OCI-LY3 (cell line): ENCODE measurements around the gene AOAH.

Experiments used
- H2AFZ ChIP-seq: fragments of 200-600, 300-600 bp; shearing (Covaris generic); 2 replicates; pipeline ENCODE4 v1.6.0; 2014; ENCODE audit warnings: antibody characterized with exemption, low read depth, low read length
- H3K27ac ChIP-seq: fragments of 200-600, 300-600 bp; sonication (generic); 2 replicates; pipeline ENCODE4 v1.5.1; 2014; ENCODE audit warnings: mild to moderate bottlenecking, low read length, moderate library complexity, mixed read lengths
- H3K27me3 ChIP-seq: fragments of 200-600, 300-600 bp; sonication (generic); 2 replicates; pipeline ENCODE4 v1.6.1; 2014; ENCODE audit warnings: low read depth, low read length, mixed read lengths
- H3K36me3 ChIP-seq: fragments of 200-600, 300-600 bp; sonication (generic); replicated peaks from 2 replicates; pipeline ENCODE3; 2014; ENCODE audit warnings: low read depth, low read length, mixed read lengths
- H3K4me1 ChIP-seq: fragments of 300-600, 200-600 bp; sonication (generic); 2 replicates; pipeline ENCODE4 v1.6.1; 2014; ENCODE audit warnings: low read length, mixed read lengths
- H3K4me2 ChIP-seq: fragments of 200-600, 300-600 bp; sonication (generic); 2 replicates; pipeline ENCODE4 v1.6.1; 2014; ENCODE audit warnings: low read length, mixed read lengths
- H3K4me3 ChIP-seq: fragments of 300-600, 200-600 bp; sonication (generic); 2 replicates; pipeline ENCODE4 v1.5.1; 2014; ENCODE audit warnings: antibody characterized with exemption, mild to moderate bottlenecking, low read length, moderate library complexity
- H3K79me2 ChIP-seq: fragments of 300-600, 200-600 bp; shearing (Covaris generic); 2 replicates; pipeline ENCODE4 v1.6.1; 2014; ENCODE audit warnings: mild to moderate bottlenecking, low read length, mixed read lengths
- H3K9ac ChIP-seq: fragments of 300-600, 200-600 bp; shearing (Covaris generic); 2 replicates; pipeline ENCODE4 v1.6.0; 2014; ENCODE audit warnings: mild to moderate bottlenecking, low read length, moderate library complexity
- H3K9me3 ChIP-seq: fragments of 200-600, 300-600 bp; shearing (Covaris generic); 2 replicates; pipeline ENCODE4 v1.6.1; 2014; ENCODE audit warnings: low read length, mixed read lengths; ENCODE audit not compliant: insufficient read depth
- H4K20me1 ChIP-seq: fragments of 200-600, 300-600 bp; sonication (generic); 2 replicates; pipeline ENCODE4 v1.6.1; 2016; ENCODE audit warnings: low read length, mixed read lengths; ENCODE audit not compliant: insufficient read depth
- EZH2phosphoT487 ChIP-seq: fragments of 200-600 bp; shearing (Covaris generic); IDR thresholded peaks from 2 replicates; pipeline ENCODE4 v1.6.1; 2018; ENCODE audit warnings: antibody characterized with exemption, mixed run types, low read depth
- TF ChIP-seq, protein P1 (sequence below): fragments of 200-600, 300-600 bp; sonication (generic); IDR thresholded peaks from 2 replicates; pipeline ENCODE4 v1.5.1; 2014; ENCODE audit warnings: antibody characterized with exemption, low read length, low read depth

AOAH gene

DNA sequence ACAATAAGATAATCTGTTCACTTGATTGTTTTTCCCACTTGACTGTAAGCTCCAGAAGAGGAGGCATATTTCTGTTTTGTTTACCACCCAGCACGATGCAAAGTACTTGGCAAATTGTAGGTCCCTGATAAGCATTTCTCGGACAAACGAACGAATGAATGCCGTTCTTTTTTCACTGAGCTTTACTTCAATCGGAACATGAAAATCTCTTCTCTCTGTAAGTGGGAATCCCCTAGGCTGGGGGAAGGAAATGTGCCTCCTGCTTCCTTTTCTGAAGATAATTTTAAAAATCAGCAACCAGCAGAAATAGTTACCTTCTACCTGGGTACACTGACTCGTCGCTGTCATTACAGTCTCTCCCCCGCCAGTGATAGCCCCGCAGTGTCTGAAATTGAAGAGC is 102.9 kb downstream of the AOAH start:
- peaks cover 13% of the 10 kb centered on the region for H3K27me3 ChIP-seq
- H3K4me3 ChIP-seq = peak overlapping the region; percentile 23; the same call in 1 of the 2 replicates
- no peaks in the 10 kb centered on the region for H3K79me2 ChIP-seq
- H3K4me1 ChIP-seq = peaks cover 42% of the 10 kb centered on the region
- no peak overlapping the region for H2AFZ ChIP-seq
- H3K9ac ChIP-seq = no peak overlapping the region
- H3K27ac ChIP-seq = no peak overlapping the region
- H3K36me3 ChIP-seq = no peaks in the 10 kb centered on the region
- H3K4me2 ChIP-seq = peak overlapping the region; percentile 49
- H4K20me1 ChIP-seq = no peaks in the 10 kb centered on the region
- no peaks in the 10 kb centered on the region for H3K9me3 ChIP-seq
- TF ChIP-seq EZH2phosphoT487 = no peak
- TF ChIP-seq, protein P1, sequence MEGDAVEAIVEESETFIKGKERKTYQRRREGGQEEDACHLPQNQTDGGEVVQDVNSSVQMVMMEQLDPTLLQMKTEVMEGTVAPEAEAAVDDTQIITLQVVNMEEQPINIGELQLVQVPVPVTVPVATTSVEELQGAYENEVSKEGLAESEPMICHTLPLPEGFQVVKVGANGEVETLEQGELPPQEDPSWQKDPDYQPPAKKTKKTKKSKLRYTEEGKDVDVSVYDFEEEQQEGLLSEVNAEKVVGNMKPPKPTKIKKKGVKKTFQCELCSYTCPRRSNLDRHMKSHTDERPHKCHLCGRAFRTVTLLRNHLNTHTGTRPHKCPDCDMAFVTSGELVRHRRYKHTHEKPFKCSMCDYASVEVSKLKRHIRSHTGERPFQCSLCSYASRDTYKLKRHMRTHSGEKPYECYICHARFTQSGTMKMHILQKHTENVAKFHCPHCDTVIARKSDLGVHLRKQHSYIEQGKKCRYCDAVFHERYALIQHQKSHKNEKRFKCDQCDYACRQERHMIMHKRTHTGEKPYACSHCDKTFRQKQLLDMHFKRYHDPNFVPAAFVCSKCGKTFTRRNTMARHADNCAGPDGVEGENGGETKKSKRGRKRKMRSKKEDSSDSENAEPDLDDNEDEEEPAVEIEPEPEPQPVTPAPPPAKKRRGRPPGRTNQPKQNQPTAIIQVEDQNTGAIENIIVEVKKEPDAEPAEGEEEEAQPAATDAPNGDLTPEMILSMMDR = no peak

DNA sequence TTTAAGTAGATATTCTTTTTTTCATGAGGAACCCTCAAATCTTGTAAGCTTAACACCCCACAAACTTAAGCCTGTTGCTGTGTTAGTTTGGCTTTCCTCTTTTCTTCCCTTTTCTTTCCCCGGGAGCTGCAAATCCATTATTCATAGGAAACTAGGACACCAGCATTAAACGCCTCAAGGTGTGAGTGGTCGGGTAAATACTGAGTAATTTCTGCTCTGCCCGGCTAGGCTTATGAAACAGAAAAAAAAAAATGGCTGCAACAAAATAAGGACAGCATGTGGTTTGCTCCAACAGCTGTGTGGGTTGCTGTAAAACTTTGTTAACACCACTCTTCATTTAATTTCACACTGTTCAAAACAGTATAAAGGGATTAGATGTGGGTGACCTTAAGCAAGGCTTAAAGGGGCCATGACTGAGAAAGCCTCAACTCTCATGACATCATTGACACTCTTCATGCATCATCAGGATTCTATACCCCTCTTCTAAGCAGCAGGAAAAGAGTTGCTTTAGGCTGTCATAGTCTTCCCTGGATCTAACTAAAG is 104.1 kb downstream of the AOAH start:
- Histone ChIP-seq H2AFZ (no peak overlapping the region), H3K9me3 (no peaks in the 10 kb centered on the region), H3K9ac (no peak overlapping the region), H3K27ac (no peak overlapping the region), H3K36me3 (no peaks in the 10 kb centered on the region), H3K79me2 (no peaks in the 10 kb centered on the region), H3K27me3 (0 out of 2 replicates have a peak, but pooled peaks cover 2% of the 10 kb centered on the region), H4K20me1 (no peaks in the 10 kb centered on the region), H3K4me3 (no peak overlapping the region), H3K4me2 (no peak overlapping the region), H3K4me1 (peaks cover 39% of the 10 kb centered on the region)
- no peak for TF ChIP-seq EZH2phosphoT487
- TF ChIP-seq, protein P1 = no peak

DNA sequence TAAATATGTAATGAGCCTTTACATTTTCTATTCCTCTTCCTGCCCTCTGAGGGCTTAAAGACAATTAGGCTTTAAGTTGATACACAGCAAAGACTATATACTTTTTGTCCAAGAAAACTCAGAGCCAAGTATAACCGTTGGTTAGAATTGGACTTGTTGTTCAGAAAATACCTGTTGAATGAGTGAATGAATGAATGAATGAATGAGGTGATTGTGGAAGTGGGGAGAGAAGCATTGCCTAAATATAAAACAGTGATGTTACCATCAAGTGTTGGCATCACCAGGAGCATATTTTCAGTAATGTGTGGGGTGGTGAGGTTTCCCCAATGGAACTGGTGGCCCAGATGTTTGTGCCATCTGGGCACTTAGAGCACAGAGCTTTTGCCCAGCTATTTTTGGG is 106.9 kb downstream of the AOAH start:
- Histone ChIP-seq H3K9me3 (no peaks in the 10 kb centered on the region), H3K27me3 (no peaks in the 10 kb centered on the region), H3K27ac (no peak overlapping the region), H3K4me1 (peaks cover 38% of the 10 kb centered on the region), H3K4me3 (no peak overlapping the region), H3K36me3 (no peaks in the 10 kb centered on the region), H4K20me1 (no peaks in the 10 kb centered on the region), H2AFZ (no peak overlapping the region), H3K4me2 (no peak overlapping the region), H3K9ac (no peak overlapping the region), H3K79me2 (no peaks in the 10 kb centered on the region)
- TF ChIP-seq, protein P1 = no peak
- TF ChIP-seq EZH2phosphoT487 = no peak

DNA sequence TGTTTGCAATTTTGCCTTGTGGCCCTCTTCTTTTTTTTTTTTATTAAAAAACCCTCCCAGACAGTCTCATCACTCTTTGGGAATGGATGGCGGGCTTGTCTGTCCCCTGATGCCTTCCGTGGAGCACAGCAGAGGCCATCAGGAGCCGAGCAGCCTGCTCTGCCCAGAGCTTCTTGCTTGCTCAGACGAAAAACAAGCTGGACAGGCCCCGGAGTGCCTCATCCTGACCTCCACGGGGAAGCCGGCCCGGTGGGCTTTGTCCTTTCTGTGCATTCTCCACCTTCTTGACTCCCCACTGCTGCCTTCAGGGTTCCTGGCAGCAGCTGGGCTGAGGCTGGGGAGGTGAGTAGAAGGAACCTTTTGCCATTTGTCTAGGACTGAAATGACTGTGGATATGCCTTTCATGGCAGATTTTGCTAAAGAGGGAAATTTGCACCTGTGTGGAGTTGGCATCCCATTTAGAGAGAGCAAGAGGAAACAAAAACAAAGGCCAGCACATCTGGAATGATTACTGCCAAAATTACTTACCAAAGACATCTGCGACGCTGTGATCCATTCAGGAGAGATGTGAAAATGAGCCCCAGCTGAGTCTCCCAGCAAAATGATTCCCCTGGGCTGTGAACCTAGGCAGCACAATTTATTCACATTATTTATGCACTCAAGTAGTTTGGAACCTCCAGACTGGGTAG is 108.3 kb downstream of the AOAH start:
- Histone ChIP-seq H4K20me1 (no peaks in the 10 kb centered on the region), H2AFZ (no peak overlapping the region), H3K4me3 (no peak overlapping the region), H3K27me3 (no peaks in the 10 kb centered on the region; the same call in 1 of the 2 replicates), H3K9ac (no peak overlapping the region), H3K9me3 (no peaks in the 10 kb centered on the region), H3K79me2 (no peaks in the 10 kb centered on the region), H3K4me1 (peaks cover 27% of the 10 kb centered on the region), H3K36me3 (no peaks in the 10 kb centered on the region), H3K27ac (no peak overlapping the region), H3K4me2 (no peak overlapping the region)
- TF ChIP-seq EZH2phosphoT487 = no peak
- TF ChIP-seq, protein P1 = no peak
